ENCODE data around the gene CDK10.

DNA sequence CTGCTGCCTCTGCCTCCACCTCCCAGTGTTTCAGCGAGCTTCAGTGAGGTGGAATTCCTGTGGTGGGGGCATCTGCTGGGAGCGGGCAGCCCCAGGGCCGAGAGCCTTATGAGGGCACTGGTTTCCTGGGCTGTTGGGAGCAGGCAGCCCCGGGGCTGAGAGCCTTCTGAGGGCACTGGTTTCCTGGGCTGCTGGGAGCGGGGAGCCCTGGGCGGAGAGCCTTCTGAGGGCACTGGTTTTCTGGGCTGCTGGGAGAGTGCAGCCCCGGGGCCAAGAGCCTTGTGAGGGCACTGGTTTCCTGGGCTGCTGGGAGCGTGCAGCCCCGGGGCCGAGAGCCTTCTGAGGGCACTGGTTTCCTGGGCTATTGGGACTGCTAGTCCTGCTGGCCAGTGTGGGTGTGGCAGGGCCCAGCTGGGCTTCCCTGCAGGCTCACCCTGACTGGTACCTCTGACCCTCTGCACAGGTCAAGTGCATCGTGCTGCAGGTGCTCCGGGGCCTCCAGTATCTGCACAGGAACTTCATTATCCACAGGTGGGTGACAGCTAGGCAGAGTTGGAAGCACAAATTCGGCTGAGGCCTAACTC lies 5.6 kb downstream of the CDK10 start:
- TF ChIP-seq, protein P1, sequence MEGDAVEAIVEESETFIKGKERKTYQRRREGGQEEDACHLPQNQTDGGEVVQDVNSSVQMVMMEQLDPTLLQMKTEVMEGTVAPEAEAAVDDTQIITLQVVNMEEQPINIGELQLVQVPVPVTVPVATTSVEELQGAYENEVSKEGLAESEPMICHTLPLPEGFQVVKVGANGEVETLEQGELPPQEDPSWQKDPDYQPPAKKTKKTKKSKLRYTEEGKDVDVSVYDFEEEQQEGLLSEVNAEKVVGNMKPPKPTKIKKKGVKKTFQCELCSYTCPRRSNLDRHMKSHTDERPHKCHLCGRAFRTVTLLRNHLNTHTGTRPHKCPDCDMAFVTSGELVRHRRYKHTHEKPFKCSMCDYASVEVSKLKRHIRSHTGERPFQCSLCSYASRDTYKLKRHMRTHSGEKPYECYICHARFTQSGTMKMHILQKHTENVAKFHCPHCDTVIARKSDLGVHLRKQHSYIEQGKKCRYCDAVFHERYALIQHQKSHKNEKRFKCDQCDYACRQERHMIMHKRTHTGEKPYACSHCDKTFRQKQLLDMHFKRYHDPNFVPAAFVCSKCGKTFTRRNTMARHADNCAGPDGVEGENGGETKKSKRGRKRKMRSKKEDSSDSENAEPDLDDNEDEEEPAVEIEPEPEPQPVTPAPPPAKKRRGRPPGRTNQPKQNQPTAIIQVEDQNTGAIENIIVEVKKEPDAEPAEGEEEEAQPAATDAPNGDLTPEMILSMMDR (conservative IDR thresholded peaks at IDR 0.05) = no peak
- no peak for TF ChIP-seq EZH2 (IDR thresholded peaks at IDR 0.05; ENCODE audit: low read depth)

Measured in PC-9 (cell line).